ENCODE measurements around the gene FGF12.
A peak's percentile ranks its signal among the peaks of the same experiment; 100 is the strongest.

The FGF12 gene

DNA sequence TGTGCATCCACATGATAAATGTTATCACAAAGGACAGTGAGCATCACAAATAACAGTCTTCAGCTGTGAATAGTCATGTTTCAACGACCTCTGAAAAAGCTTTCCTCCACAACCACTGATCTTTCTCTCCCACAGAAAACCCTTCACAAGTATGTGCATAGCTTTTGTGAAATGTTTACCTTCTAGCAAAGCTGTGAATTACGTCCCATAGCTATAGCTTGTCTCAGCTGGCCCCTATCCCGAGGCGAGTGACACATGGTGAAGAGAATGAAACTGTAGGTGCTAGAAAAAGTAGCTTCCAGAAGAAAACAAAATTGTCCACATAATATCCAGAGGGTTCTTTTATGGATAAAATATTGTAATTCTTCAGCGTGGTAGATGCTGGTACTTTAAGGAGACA is 182.0 kb downstream of the FGF12 start:
- in situ Hi-C loops (cut with MboI; ENCODE audit: low pct_unique_long_range_greater_than_20kb, low sequenced_read_pairs, unreplicated experiment) = no loop called here
- DNase-seq (ENCODE audit: low spot score) = no peak
- TF ChIP-seq, protein P1, sequence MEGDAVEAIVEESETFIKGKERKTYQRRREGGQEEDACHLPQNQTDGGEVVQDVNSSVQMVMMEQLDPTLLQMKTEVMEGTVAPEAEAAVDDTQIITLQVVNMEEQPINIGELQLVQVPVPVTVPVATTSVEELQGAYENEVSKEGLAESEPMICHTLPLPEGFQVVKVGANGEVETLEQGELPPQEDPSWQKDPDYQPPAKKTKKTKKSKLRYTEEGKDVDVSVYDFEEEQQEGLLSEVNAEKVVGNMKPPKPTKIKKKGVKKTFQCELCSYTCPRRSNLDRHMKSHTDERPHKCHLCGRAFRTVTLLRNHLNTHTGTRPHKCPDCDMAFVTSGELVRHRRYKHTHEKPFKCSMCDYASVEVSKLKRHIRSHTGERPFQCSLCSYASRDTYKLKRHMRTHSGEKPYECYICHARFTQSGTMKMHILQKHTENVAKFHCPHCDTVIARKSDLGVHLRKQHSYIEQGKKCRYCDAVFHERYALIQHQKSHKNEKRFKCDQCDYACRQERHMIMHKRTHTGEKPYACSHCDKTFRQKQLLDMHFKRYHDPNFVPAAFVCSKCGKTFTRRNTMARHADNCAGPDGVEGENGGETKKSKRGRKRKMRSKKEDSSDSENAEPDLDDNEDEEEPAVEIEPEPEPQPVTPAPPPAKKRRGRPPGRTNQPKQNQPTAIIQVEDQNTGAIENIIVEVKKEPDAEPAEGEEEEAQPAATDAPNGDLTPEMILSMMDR (IDR thresholded peaks at IDR 0.05; ENCODE audit: extremely low read depth, insufficient read depth, missing control alignments) = no peak

- no peak for DNase-seq (ENCODE audit: low spot score)
- in situ Hi-C loops (cut with MboI; ENCODE audit: low pct_unique_long_range_greater_than_20kb, low sequenced_read_pairs, unreplicated experiment) = no loop called here
- TF ChIP-seq, protein P1 (IDR thresholded peaks at IDR 0.05; ENCODE audit: extremely low read depth, insufficient read depth, missing control alignments) = no peak
Observed at GRCh38 chr3:192543163-192543562, 184.2 kb downstream of the FGF12 start.

DNA sequence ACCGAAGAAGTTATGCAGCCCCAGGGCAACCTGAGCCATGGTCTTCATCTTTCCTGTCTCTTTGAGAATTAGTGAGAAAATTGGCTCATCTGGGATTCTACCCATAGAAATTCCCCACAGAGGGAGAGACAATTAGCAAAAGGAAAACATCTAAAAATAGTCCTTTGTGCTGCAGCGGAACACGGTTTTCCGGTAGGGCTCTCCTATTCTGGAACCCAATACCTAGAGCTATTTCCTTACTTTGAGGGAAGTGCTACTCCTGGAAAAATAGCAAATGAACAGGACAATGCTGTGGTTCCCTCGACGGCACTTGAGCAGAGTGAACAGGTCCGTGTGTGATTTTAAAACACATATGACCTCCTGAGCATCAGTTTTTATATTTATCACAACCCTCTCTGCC is 210.5 kb downstream of the FGF12 start:
- TF ChIP-seq, protein P1 (IDR thresholded peaks at IDR 0.05; ENCODE audit: extremely low read depth, insufficient read depth, missing control alignments) = no peak
- no peak for DNase-seq (ENCODE audit: low spot score)
- in situ Hi-C loops (cut with MboI; ENCODE audit: low pct_unique_long_range_greater_than_20kb, low sequenced_read_pairs, unreplicated experiment) = no loop called here

- no peak for DNase-seq (ENCODE audit: low spot score)
- in situ Hi-C loops (cut with MboI; ENCODE audit: low pct_unique_long_range_greater_than_20kb, low sequenced_read_pairs, unreplicated experiment) = no loop called here
- TF ChIP-seq, protein P1 (IDR thresholded peaks at IDR 0.05; ENCODE audit: extremely low read depth, insufficient read depth, missing control alignments) = no peak
Observed at GRCh38 chr3:192515664-192516045, 211.7 kb downstream of the FGF12 start.

- in situ Hi-C loops (cut with MboI; ENCODE audit: low pct_unique_long_range_greater_than_20kb, low sequenced_read_pairs, unreplicated experiment) = no loop called here
- DNase-seq (ENCODE audit: low spot score) = no peak
- TF ChIP-seq, protein P1 (IDR thresholded peaks at IDR 0.05; ENCODE audit: extremely low read depth, insufficient read depth, missing control alignments) = no peak
Observed at GRCh38 chr3:192514754-192515663, 212.3 kb downstream of the FGF12 start.

DNA sequence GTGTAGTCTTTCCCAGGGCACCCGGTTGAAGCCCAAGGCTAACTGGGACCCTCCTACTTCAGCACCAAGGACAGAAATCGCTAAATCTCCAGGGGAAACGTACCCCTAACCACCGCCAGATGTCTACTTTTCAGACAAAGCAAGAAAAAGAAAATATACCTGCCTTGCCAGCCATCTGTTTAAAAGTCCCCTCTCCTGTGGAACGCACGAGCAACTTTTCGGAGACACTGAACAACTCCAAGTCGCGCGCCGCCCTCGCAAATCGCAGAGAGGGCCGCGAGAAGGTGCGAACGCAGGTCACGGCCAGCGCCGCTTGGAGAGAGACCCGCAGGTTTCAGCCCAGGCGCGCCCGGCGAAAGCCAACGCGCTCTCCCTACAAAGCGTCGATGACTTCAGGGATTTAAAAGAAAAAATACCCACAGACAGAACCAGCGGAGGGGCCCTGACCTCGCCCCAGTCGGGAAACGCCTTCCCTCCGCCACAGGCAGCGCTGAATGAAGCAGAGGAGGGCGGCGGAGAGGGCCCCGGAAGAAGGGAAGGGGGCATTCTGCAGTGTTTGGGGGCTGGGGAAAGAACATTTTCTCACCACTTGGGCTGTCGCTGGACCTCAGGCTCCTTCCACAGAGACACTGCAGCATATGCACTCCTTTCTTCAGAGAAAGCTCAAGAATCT is 213.1 kb downstream of the FGF12 start:
- TF ChIP-seq, protein P1 (IDR thresholded peaks at IDR 0.05; ENCODE audit: extremely low read depth, insufficient read depth, missing control alignments) = no peak
- in situ Hi-C loops (cut with MboI; ENCODE audit: low pct_unique_long_range_greater_than_20kb, low sequenced_read_pairs, unreplicated experiment) = no loop called here
- peak; percentile 44 for DNase-seq (ENCODE audit: low spot score)

All from GM13977 (cell line).